Measurements from ENCODE around the gene PCYOX1L.

DNA sequence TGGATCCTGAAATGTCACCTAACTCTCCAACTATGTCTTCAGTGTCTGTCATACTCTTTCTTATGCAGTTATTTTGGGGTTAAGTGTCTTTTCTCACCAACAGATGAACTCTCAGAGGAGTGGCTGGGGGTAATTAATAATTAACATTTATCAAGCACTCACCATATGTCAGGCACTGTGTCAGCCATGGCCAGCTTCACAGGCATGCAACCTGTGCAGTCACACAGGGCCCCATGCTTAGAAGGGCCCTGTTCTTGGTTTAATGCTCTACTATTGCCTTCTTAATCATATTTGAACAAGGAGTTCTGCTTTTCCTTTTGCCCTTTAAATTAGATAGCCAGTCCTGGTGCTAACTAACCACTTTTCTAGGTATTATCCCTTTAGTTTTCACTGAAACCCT, 16.0 kb upstream of the PCYOX1L start:
- TF ChIP-seq POLR2AphosphoS5 (IDR thresholded peaks at IDR 0.05; ENCODE audit: low read depth, low read length) (no peak), TAF1 (IDR thresholded peaks at IDR 0.05; ENCODE audit: borderline replicate concordance, insufficient read depth, low read length) (no peak), REST (IDR thresholded peaks at IDR 0.05; ENCODE audit: insufficient read depth in 1 of 2, low read depth in 2 of 2, low read length in 2 of 2) (no peak), SIN3A (IDR thresholded peaks at IDR 0.05; ENCODE audit: borderline replicate concordance, insufficient read depth, low read length) (no peak)

Data from PFSK-1 (cell line).